Brain pericyte (primary cell): ENCODE measurements around the gene AAGAB.
A peak's percentile ranks its signal among the peaks of the same experiment; 100 is the strongest.
"Not testable (repeated sequence)": the region's sequence is repeated elsewhere in the genome, so short reads cannot be mapped to it uniquely, and the experiment has no call there.

ENCODE experiments used
- DNase-seq: peaks from one replicate; pipeline ENCODE4 v3.0.0-alpha.2; 2012; ENCODE audit warnings: low read depth, low spot score

Gene AAGAB

GRCh38 chr15:67254238-67255175 lies at the start of gene AAGAB, which contains the start of gene IQCH:
Gene AAGAB, minus strand, starts transcription at chr15:67254661. Its CDS starts 30 bp downstream, at chr15:67254631.
Gene IQCH, plus strand, starts transcription at chr15:67254786. Its CDS starts 111 bp downstream, at chr15:67254897.
- peak; percentile 90 for DNase-seq

GRCh38 chr15:67303490-67304363 lies 49.3 kb upstream of the AAGAB start:
- DNase-seq: no peak

GRCh38 chr15:67300266-67301025 lies 46.0 kb upstream of the AAGAB start:
- no peak for DNase-seq

- DNase-seq: no peak
Observed at GRCh38 chr15:67296684-67297083, 42.2 kb upstream of the AAGAB start.

GRCh38 chr15:67296188-67296587 lies 41.7 kb upstream of the AAGAB start:
- DNase-seq: no peak

GRCh38 chr15:67290319-67290718 lies 35.9 kb upstream of the AAGAB start:
- no peak for DNase-seq

GRCh38 chr15:67286400-67286799 lies 31.9 kb upstream of the AAGAB start:
- DNase-seq: not testable (repeated sequence)

- DNase-seq: not testable (repeated sequence)
Observed at GRCh38 chr15:67285625-67286024, 31.2 kb upstream of the AAGAB start.

GRCh38 chr15:67281714-67282113 lies 27.3 kb upstream of the AAGAB start:
- DNase-seq: no peak

GRCh38 chr15:67280217-67280616 lies 25.8 kb upstream of the AAGAB start:
- DNase-seq: no peak

- no peak for DNase-seq
Observed at GRCh38 chr15:67276666-67277065, 22.2 kb upstream of the AAGAB start.

GRCh38 chr15:67274236-67274635 lies 19.8 kb upstream of the AAGAB start:
- DNase-seq: no peak

GRCh38 chr15:67267951-67268941 lies 13.8 kb upstream of the AAGAB start:
- DNase-seq: no peak

GRCh38 chr15:67267440-67267839 lies 13.0 kb upstream of the AAGAB start:
- DNase-seq: no peak

- DNase-seq: no peak
Observed at GRCh38 chr15:67266870-67267269, 12.4 kb upstream of the AAGAB start.

GRCh38 chr15:67259806-67260205 lies 5.3 kb upstream of the AAGAB start:
- DNase-seq: no peak

GRCh38 chr15:67259379-67259778 lies 4.9 kb upstream of the AAGAB start:
- no peak for DNase-seq

- not testable (repeated sequence) for DNase-seq
Observed at GRCh38 chr15:67258412-67258811, 4.0 kb upstream of the AAGAB start.

GRCh38 chr15:67256051-67256450 lies 1.6 kb upstream of the AAGAB start:
- DNase-seq: no peak

- no peak for DNase-seq
Observed at GRCh38 chr15:67253549-67254237, 768 bp downstream of the AAGAB start.
